H9 (cell line): ENCODE data around the gene R3HDM2. TPM values are rescaled to one million over a fixed set of nuclear protein-coding genes. Genes with fewer than 3 reads are reported as not detected.

Source experiments
- DNase-seq: peaks from one replicate; pipeline ENCODE4 v3.0.0-alpha.2; 2017
- H2AFZ ChIP-seq: one replicate; pipeline ENCODE4 v1.6.1; 2013; ENCODE audit warnings: mild to moderate bottlenecking, low read length, control low read depth, moderate library complexity
- H2AK5ac ChIP-seq: 2 replicates; pipeline ENCODE4 v1.6.1; 2013; ENCODE audit warnings: low read length, control low read depth, mixed read lengths; ENCODE audit not compliant: insufficient read length
- H2BK120ac ChIP-seq: one replicate; pipeline ENCODE4 v1.6.1; 2013; ENCODE audit warnings: low read depth, mild to moderate bottlenecking, low read length, control low read depth, inconsistent platforms; ENCODE audit not compliant: poor library complexity, severe bottlenecking
- H2BK12ac ChIP-seq: 2 replicates; pipeline ENCODE4 v1.6.1; 2013; ENCODE audit warnings: low read length, control low read depth, mixed read lengths, low read depth; ENCODE audit not compliant: insufficient read length
- H2BK15ac ChIP-seq: 2 replicates; pipeline ENCODE4 v1.6.1; 2013; ENCODE audit warnings: low read depth, low read length, control low read depth
- H2BK20ac ChIP-seq: one replicate; pipeline ENCODE4 v1.6.1; 2013; ENCODE audit warnings: low read depth, mild to moderate bottlenecking, low read length, control low read depth, inconsistent platforms; ENCODE audit not compliant: poor library complexity, severe bottlenecking
- H2BK5ac ChIP-seq: 2 replicates; pipeline ENCODE4 v1.6.1; 2013; ENCODE audit warnings: low read length, control low read depth, mixed read lengths; ENCODE audit not compliant: insufficient read length
- H3K14ac ChIP-seq: 2 replicates; pipeline ENCODE4 v1.6.1; 2013; ENCODE audit warnings: low read length, control low read depth; ENCODE audit not compliant: insufficient read depth
- H3K18ac ChIP-seq: 2 replicates; pipeline ENCODE4 v1.6.1; 2013; ENCODE audit warnings: low read depth, mild to moderate bottlenecking, mixed read lengths, low read length, control low read depth; ENCODE audit not compliant: insufficient read length
- H3K23ac ChIP-seq: 2 replicates; pipeline ENCODE4 v1.6.1; 2013; ENCODE audit warnings: low read length, control low read depth, mixed read lengths, low read depth; ENCODE audit not compliant: insufficient read length
- H3K23me2 ChIP-seq: 2 replicates; pipeline ENCODE4 v1.6.1; 2013; ENCODE audit warnings: low read depth, mild to moderate bottlenecking, mixed read lengths, low read length, control low read depth; ENCODE audit not compliant: insufficient read length, poor library complexity, severe bottlenecking
- H3K27ac ChIP-seq: 2 replicates; pipeline ENCODE4 v1.5.1; 2013; ENCODE audit warnings: low read length, control low read depth, mixed read lengths, low read depth; ENCODE audit not compliant: insufficient read length
- H3K27me3 ChIP-seq: 2 replicates; pipeline ENCODE4 v1.6.1; 2013; ENCODE audit warnings: low read length, control low read depth, inconsistent platforms; ENCODE audit not compliant: insufficient read depth
- H3K4ac ChIP-seq: 2 replicates; pipeline ENCODE4 v1.6.1; 2013; ENCODE audit warnings: low read depth, mild to moderate bottlenecking, control low read depth, inconsistent platforms, low read length, moderate library complexity
- H3K4me1 ChIP-seq: 2 replicates; pipeline ENCODE4 v1.6.1; 2013; ENCODE audit warnings: low read length, control low read depth, inconsistent platforms; ENCODE audit not compliant: insufficient read depth
- H3K4me2 ChIP-seq: 2 replicates; pipeline ENCODE4 v1.6.1; 2013; ENCODE audit warnings: low read length, control low read depth, mixed read lengths; ENCODE audit not compliant: insufficient read length, insufficient read depth
- H3K56ac ChIP-seq: 2 replicates; pipeline ENCODE4 v1.6.1; 2013; ENCODE audit warnings: low read depth, mild to moderate bottlenecking, mixed read lengths, low read length, control low read depth; ENCODE audit not compliant: insufficient read length
- H3K79me1 ChIP-seq: 2 replicates; pipeline ENCODE4 v1.6.1; 2013; ENCODE audit warnings: low read depth, mild to moderate bottlenecking, moderate library complexity, low read length, control low read depth, inconsistent platforms; ENCODE audit not compliant: insufficient read depth, poor library complexity, severe bottlenecking
- H3K79me2 ChIP-seq: 2 replicates; pipeline ENCODE4 v1.6.1; 2013; ENCODE audit warnings: low read length, control low read depth, inconsistent platforms; ENCODE audit not compliant: insufficient read depth
- H3K9ac ChIP-seq: 2 replicates; pipeline ENCODE4 v1.6.1; 2013; ENCODE audit warnings: low read length, control low read depth, mixed read lengths; ENCODE audit not compliant: insufficient read length; ENCODE audit errors: extremely low read depth
- H3K9me3 ChIP-seq: one replicate; pipeline ENCODE4 v1.6.1; 2013; ENCODE audit warnings: low read depth, low read length, inconsistent platforms; ENCODE audit not compliant: control insufficient read depth
- H3T11ph ChIP-seq: one replicate; pipeline ENCODE4 v1.6.1; 2013; ENCODE audit warnings: mild to moderate bottlenecking, low read length, control low read depth, inconsistent platforms
- H4K20me1 ChIP-seq: one replicate; pipeline ENCODE4 v1.6.1; 2013; ENCODE audit not compliant: control insufficient read depth, insufficient read length, insufficient read depth
- H4K5ac ChIP-seq: 2 replicates; pipeline ENCODE4 v1.6.1; 2013; ENCODE audit warnings: low read depth, mild to moderate bottlenecking, mixed read lengths, low read length, control low read depth; ENCODE audit not compliant: insufficient read length
- H4K8ac ChIP-seq: replicated peaks from 2 replicates; pipeline ENCODE4 v1.6.1; 2013; ENCODE audit warnings: low read length, control low read depth, mixed read lengths, low read depth; ENCODE audit not compliant: insufficient read length
- H4K91ac ChIP-seq: 2 replicates; pipeline ENCODE4 v1.6.1; 2013; ENCODE audit warnings: low read depth, mild to moderate bottlenecking, moderate library complexity, mixed read lengths, low read length, control low read depth; ENCODE audit not compliant: insufficient read length
- H3K27ac Mint-ChIP-seq, 3 experiments: 2 replicates in 2 of 3; 3 replicates in 1 of 3; pipeline ENCODE4 v1.8.0; 2020 to 2021; ENCODE audit warnings: mixed read lengths in 3 of 3, mild to moderate bottlenecking in 1 of 3, moderate library complexity in 1 of 3
- H3K27me3 Mint-ChIP-seq: 2 replicates; pipeline ENCODE4 v1.8.0; 2021; ENCODE audit warnings: low read depth, mild to moderate bottlenecking, moderate library complexity, mixed read lengths
- H3K36me3 Mint-ChIP-seq, 3 experiments: 2 replicates in 2 of 3; 3 replicates in 1 of 3; pipeline ENCODE4 v1.8.0; 2020 to 2021; ENCODE audit warnings: low read depth in 3 of 3, mixed read lengths in 3 of 3; ENCODE audit not compliant: insufficient read depth in 1 of 3
- H3K4me1 Mint-ChIP-seq, 2 experiments: 2 replicates each; pipeline ENCODE4 v1.8.0; 2020; ENCODE audit warnings: mixed read lengths in 2 of 2
- H3K4me3 Mint-ChIP-seq, 2 experiments: 2 replicates in 1 of 2; 3 replicates in 1 of 2; pipeline ENCODE4 v1.8.0; 2020 to 2021; ENCODE audit warnings: mild to moderate bottlenecking in 2 of 2, mixed read lengths in 2 of 2, moderate library complexity in 1 of 2
- H3K9me3 Mint-ChIP-seq, 2 experiments: 2 replicates in 1 of 2; 3 replicates in 1 of 2; pipeline ENCODE4 v1.8.0; 2020; ENCODE audit warnings: mild to moderate bottlenecking in 2 of 2, mixed read lengths in 2 of 2, moderate library complexity in 1 of 2
- WGBS: extraction: QIAGEN DNeasy Blood & Tissue Kit; methylation state at CpG from one replicate; pipeline ENCODE4 v1.1.7; 2013; ENCODE audit warnings: missing lambda C conversion rate, low lambda C conversion rate, mixed read lengths; ENCODE audit not compliant: insufficient read length; ENCODE audit errors: extremely low coverage; 5-methylcytosine and 5-hydroxymethylcytosine counted together
- total RNA-seq: library from RNA; stranded (reverse); gene quantifications from 2 replicates; pipeline ENCODE4 v1.2.1, GENCODE V29; 2021
- TF ChIP-seq, protein P1 (sequence below): fragments of 200-600 bp; sonication (generic); conservative IDR thresholded peaks from 3 replicates; pipeline ENCODE4 v1.8.0; 2021; ENCODE audit warnings: antibody characterized with exemption, mild to moderate bottlenecking

R3HDM2 gene
- total RNA-seq, 1 experiment from 2014 or later: 43.9 TPM

GRCh38 chr12:57278465-57279381, 152.1 kb downstream of the R3HDM2 start:
- H3K27me3 Mint-ChIP-seq: no peaks in the 10 kb centered on the region
- H3K56ac ChIP-seq: no peak overlapping the region
- no peaks in the 10 kb centered on the region for H3K79me2 ChIP-seq
- H2AFZ ChIP-seq: no peak overlapping the region
- H4K91ac ChIP-seq: no peak overlapping the region
- peaks cover 0 to 3% of the 10 kb centered on the region in 2 experiments; a peak in 1 of 5 replicates for H3K9me3 Mint-ChIP-seq
- H3K4me1 Mint-ChIP-seq: peaks cover 10 to 13% of the 10 kb centered on the region in 2 experiments
- WGBS: no CpG with 5 or more reads among the region's 15 CpGs
- H2BK15ac ChIP-seq: no peak overlapping the region
- H3K14ac ChIP-seq: no peak overlapping the region
- H3K23me2 ChIP-seq: no peaks in the 10 kb centered on the region
- no peak overlapping the region for H3K4ac ChIP-seq
- H2BK20ac ChIP-seq: no peak overlapping the region
- no peak overlapping the region for H3T11ph ChIP-seq
- H3K27ac ChIP-seq: no peak overlapping the region
- no peak overlapping the region for H4K8ac ChIP-seq
- no peak overlapping the region for H2BK12ac ChIP-seq
- no peaks in the 10 kb centered on the region for H3K9me3 ChIP-seq
- no peak for DNase-seq
- H3K36me3 Mint-ChIP-seq: peaks cover 19 to 70% (median 59%) of the 10 kb centered on the region in 3 experiments; a peak in 6 of 7 replicates
- H3K4me2 ChIP-seq: no peak overlapping the region
- TF ChIP-seq, protein P1, sequence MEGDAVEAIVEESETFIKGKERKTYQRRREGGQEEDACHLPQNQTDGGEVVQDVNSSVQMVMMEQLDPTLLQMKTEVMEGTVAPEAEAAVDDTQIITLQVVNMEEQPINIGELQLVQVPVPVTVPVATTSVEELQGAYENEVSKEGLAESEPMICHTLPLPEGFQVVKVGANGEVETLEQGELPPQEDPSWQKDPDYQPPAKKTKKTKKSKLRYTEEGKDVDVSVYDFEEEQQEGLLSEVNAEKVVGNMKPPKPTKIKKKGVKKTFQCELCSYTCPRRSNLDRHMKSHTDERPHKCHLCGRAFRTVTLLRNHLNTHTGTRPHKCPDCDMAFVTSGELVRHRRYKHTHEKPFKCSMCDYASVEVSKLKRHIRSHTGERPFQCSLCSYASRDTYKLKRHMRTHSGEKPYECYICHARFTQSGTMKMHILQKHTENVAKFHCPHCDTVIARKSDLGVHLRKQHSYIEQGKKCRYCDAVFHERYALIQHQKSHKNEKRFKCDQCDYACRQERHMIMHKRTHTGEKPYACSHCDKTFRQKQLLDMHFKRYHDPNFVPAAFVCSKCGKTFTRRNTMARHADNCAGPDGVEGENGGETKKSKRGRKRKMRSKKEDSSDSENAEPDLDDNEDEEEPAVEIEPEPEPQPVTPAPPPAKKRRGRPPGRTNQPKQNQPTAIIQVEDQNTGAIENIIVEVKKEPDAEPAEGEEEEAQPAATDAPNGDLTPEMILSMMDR: no peak
- H3K4me3 Mint-ChIP-seq: no peak overlapping the region
- no peak overlapping the region for H2AK5ac ChIP-seq
- H3K27ac Mint-ChIP-seq: no peak overlapping the region; a peak in 1 of 7 replicates
- H3K79me1 ChIP-seq: no peaks in the 10 kb centered on the region
- H4K5ac ChIP-seq: no peak overlapping the region
- H3K18ac ChIP-seq: no peak overlapping the region
- no peaks in the 10 kb centered on the region for H4K20me1 ChIP-seq
- no peak overlapping the region for H2BK120ac ChIP-seq
- H2BK5ac ChIP-seq: no peak overlapping the region
- no peaks in the 10 kb centered on the region; the same call in 1 of the 2 replicates for H3K4me1 ChIP-seq
- H3K9ac ChIP-seq: no peak overlapping the region
- no peak overlapping the region for H3K23ac ChIP-seq
- no peaks in the 10 kb centered on the region for H3K27me3 ChIP-seq
